Mesenchymal stem cell (in vitro differentiated cells and primary cell): ENCODE data around the gene CALML6.

Source experiments
- DNase-seq: peaks from one replicate; pipeline ENCODE4 v3.0.0-alpha.2; 2013
- H2AFZ ChIP-seq: one replicate; pipeline ENCODE4 v1.6.1; 2013; ENCODE audit warnings: low read depth, mild to moderate bottlenecking, control low read depth, inconsistent platforms, low read length, moderate library complexity
- H2AK5ac ChIP-seq: 2 replicates; pipeline ENCODE4 v1.6.1; 2013; ENCODE audit warnings: low read length, moderate library complexity, mild to moderate bottlenecking, inconsistent platforms; ENCODE audit not compliant: severe bottlenecking
- H2BK120ac ChIP-seq: one replicate; pipeline ENCODE4 v1.6.1; 2013; ENCODE audit warnings: low read depth, mild to moderate bottlenecking, inconsistent platforms, low read length, moderate library complexity
- H2BK12ac ChIP-seq, 2 experiments: one replicate each; pipeline ENCODE4 v1.6.1; 2013; ENCODE audit warnings: inconsistent platforms in 2 of 2, low read length in 2 of 2, mild to moderate bottlenecking in 2 of 2, moderate library complexity in 2 of 2, control low read depth in 1 of 2
- H2BK15ac ChIP-seq: one replicate; pipeline ENCODE4 v1.6.1; 2013; ENCODE audit warnings: mild to moderate bottlenecking, low read depth, inconsistent platforms; ENCODE audit not compliant: poor library complexity, severe bottlenecking
- H2BK5ac ChIP-seq: 2 replicates; pipeline ENCODE4 v1.6.1; 2013; ENCODE audit warnings: low read depth, mild to moderate bottlenecking, low read length, control low read depth, inconsistent platforms; ENCODE audit not compliant: poor library complexity, severe bottlenecking
- H3K14ac ChIP-seq, 2 experiments: one replicate each; pipeline ENCODE4 v1.6.1; 2013; ENCODE audit warnings: inconsistent platforms in 2 of 2, low read length in 2 of 2, control low read depth in 1 of 2, mild to moderate bottlenecking in 1 of 2, moderate library complexity in 1 of 2
- H3K18ac ChIP-seq, 2 experiments: one replicate each; pipeline ENCODE4 v1.6.1; 2013; ENCODE audit warnings: inconsistent platforms in 2 of 2, low read length in 2 of 2, control low read depth in 1 of 2, low read depth in 1 of 2, mild to moderate bottlenecking in 1 of 2
- H3K23ac ChIP-seq, 2 experiments: one replicate each; pipeline ENCODE4 v1.6.1; 2013; ENCODE audit warnings: inconsistent platforms in 2 of 2, low read length in 2 of 2, mild to moderate bottlenecking in 2 of 2, moderate library complexity in 2 of 2, control low read depth in 1 of 2
- H3K27ac ChIP-seq: 2 replicates; pipeline ENCODE4 v1.5.1; 2013; ENCODE audit warnings: mild to moderate bottlenecking, moderate library complexity, low read length, control low read depth, inconsistent platforms; ENCODE audit not compliant: poor library complexity, severe bottlenecking
- H3K27me3 ChIP-seq, 2 experiments: 2 replicates each; pipeline versions ENCODE4 v1.6.1 to v1.7.0; 2013; ENCODE audit warnings: low read length in 2 of 2, mild to moderate bottlenecking in 2 of 2, moderate library complexity in 2 of 2, control low read depth in 1 of 2, inconsistent platforms in 1 of 2; ENCODE audit not compliant: control insufficient read depth in 1 of 2, insufficient read depth in 1 of 2
- H3K36me3 ChIP-seq, 2 experiments: 2 replicates each; pipeline versions ENCODE4 v1.6.1 to v1.7.0; 2013; ENCODE audit warnings: low read length in 2 of 2, control low read depth in 1 of 2, inconsistent platforms in 1 of 2, low read depth in 1 of 2, mild to moderate bottlenecking in 1 of 2; ENCODE audit not compliant: insufficient read depth in 2 of 2, control insufficient read depth in 1 of 2
- H3K4ac ChIP-seq, 2 experiments: one replicate each; pipeline ENCODE4 v1.6.1; 2013; ENCODE audit warnings: inconsistent platforms in 2 of 2, low read length in 2 of 2, mild to moderate bottlenecking in 2 of 2, moderate library complexity in 2 of 2, control low read depth in 1 of 2, low read depth in 1 of 2
- H3K4me1 ChIP-seq: 2 replicates; pipeline ENCODE4 v1.6.1; 2013; ENCODE audit warnings: low read depth, low read length, control low read depth; ENCODE audit not compliant: control insufficient read depth, insufficient read depth
- H3K4me2 ChIP-seq: 2 replicates; pipeline ENCODE4 v1.6.1; 2013; ENCODE audit warnings: low read length, mild to moderate bottlenecking, inconsistent platforms; ENCODE audit not compliant: poor library complexity, severe bottlenecking
- H3K4me3 ChIP-seq, 2 experiments: 2 replicates each; pipeline versions ENCODE4 v1.5.1 to v1.7.0; 2013; ENCODE audit warnings: low read length in 2 of 2, mild to moderate bottlenecking in 2 of 2, control low read depth in 1 of 2, low read depth in 1 of 2; ENCODE audit not compliant: insufficient read depth in 1 of 2
- H3K79me1 ChIP-seq: replicated peaks from 2 replicates; pipeline ENCODE4 v1.6.1; 2013; ENCODE audit warnings: mild to moderate bottlenecking, control low read depth, low read length, inconsistent platforms; ENCODE audit not compliant: poor library complexity, severe bottlenecking
- H3K9ac ChIP-seq: 2 replicates; pipeline ENCODE4 v1.7.0; 2013; ENCODE audit warnings: mild to moderate bottlenecking, low read length, moderate library complexity
- H3K9me3 ChIP-seq: 2 replicates; pipeline ENCODE4 v1.7.0; 2013; ENCODE audit warnings: mild to moderate bottlenecking, low read length; ENCODE audit not compliant: control insufficient read depth
- H4K8ac ChIP-seq: one replicate; pipeline ENCODE4 v1.6.1; 2013; ENCODE audit warnings: inconsistent platforms, mild to moderate bottlenecking, low read length, moderate library complexity
- H4K91ac ChIP-seq: one replicate; pipeline ENCODE4 v1.6.1; 2013; ENCODE audit warnings: mild to moderate bottlenecking, low read length, inconsistent platforms
- WGBS: methylation state at CpG from one replicate; pipeline ENCODE4 v1.1.7; 2013; ENCODE audit warnings: mixed read lengths; 5-methylcytosine and 5-hydroxymethylcytosine counted together

CALML6 gene

DNA sequence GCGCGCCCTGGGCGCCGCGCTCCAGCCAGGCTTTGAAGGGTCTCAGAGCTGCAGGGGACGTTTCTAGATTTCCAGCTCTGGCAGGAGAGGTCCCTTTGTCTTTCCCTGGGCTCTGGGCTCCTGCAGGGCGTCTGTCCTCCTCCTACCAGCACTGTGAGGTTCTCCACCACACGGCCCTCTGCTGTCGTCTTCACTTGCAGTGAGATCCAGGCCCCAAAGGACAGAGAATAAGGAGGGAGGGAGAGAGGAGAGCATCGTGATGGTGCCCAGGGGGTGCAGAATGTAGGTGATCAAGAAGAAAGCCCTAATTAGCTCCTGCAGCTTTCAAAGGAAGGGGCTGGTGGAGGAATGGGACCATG lies 20.0 kb upstream of the CALML6 start:
- Histone ChIP-seq H3K4me2 (no peak overlapping the region), H2AK5ac (no peak overlapping the region), H2BK15ac (no peak overlapping the region), H3K27me3 (peaks cover 0 to 11% of the 10 kb centered on the region in 2 experiments), H3K4ac (no peak overlapping the region), H2AFZ (no peak overlapping the region), H2BK120ac (no peak overlapping the region), H3K14ac (no peak overlapping the region), H3K4me1 (peaks cover 33% of the 10 kb centered on the region), H3K9ac (peak overlapping the region; percentile 52), H4K8ac (no peak overlapping the region), H2BK5ac (no peak overlapping the region), H2BK12ac (no peak overlapping the region), H3K27ac (no peak overlapping the region), H3K9me3 (no peaks in the 10 kb centered on the region), H3K36me3 (peaks cover 0 to 11% of the 10 kb centered on the region in 2 experiments), H3K79me1 (peaks cover 20% of the 10 kb centered on the region), H3K18ac (no peak overlapping the region), H4K91ac (no peak overlapping the region), H3K23ac (no peak overlapping the region), H3K4me3 (peak overlapping the region in 1 of 2 experiments; percentile 55)
- 58% methylated on average over 10 of the region's 10 CpGs for WGBS
- DNase-seq = no peak

DNA sequence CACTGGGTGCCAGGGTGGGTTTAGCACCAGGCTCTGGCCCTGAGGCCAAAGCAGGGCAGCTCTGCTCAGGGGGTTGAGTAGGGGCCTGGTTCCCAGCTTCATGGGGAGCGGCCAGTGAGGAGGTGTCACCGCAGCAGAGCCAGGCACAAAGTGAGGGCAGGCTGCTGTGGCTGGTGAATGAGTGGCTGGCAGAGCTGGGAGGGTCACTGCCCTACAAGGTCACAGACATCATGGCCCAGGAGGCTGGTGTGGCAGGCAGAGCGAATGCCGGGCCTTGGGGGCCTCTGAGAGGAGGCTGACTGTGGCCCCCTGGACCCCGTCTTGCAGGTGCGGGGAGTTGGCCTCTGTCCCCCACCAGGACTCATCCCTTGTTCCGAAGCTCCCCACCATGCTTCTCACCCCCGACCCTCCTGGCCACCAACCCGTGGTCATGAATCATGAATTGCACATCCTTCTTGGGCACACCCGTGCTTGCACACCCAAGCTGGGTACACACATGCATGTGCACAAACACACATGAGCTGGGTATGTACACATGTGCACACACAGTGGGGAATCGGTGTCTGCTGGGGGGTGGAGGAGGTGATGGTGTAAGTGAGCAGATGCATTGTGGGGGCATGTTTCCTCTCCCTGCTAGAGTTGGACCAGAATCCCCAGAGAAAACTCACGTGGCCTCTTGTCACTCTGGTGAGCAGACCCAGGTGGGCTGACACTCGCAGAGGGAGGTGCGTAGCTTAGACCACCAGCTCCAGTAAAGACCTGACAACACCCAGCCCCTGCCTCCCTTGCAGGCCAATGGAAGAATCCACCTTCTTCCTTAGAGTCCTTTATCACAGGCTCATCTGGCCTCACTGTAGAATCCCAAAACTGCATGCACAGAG lies 19.4 kb upstream of the CALML6 start:
- Histone ChIP-seq H3K27ac (no peak overlapping the region), H3K9ac (no peak overlapping the region), H3K79me1 (peaks cover 20% of the 10 kb centered on the region), H3K4ac (no peak overlapping the region), H3K27me3 (peaks cover 0 to 11% of the 10 kb centered on the region in 2 experiments), H2BK5ac (no peak overlapping the region), H2BK12ac (no peak overlapping the region), H4K91ac (peak overlapping the region; percentile 12), H2BK15ac (no peak overlapping the region), H2AFZ (no peak overlapping the region), H3K36me3 (peaks cover 0 to 11% of the 10 kb centered on the region in 2 experiments), H4K8ac (no peak overlapping the region), H3K4me2 (no peak overlapping the region), H2AK5ac (no peak overlapping the region), H2BK120ac (no peak overlapping the region), H3K18ac (no peak overlapping the region), H3K4me3 (no peak overlapping the region), H3K23ac (no peak overlapping the region), H3K14ac (peak overlapping the region in 1 of 2 experiments; percentile 13), H3K4me1 (peaks cover 33% of the 10 kb centered on the region), H3K9me3 (no peaks in the 10 kb centered on the region)
- DNase-seq = no peak
- WGBS = 90% methylated on average over 14 of the region's 14 CpGs

- Histone ChIP-seq H3K79me1 (peaks cover 8% of the 10 kb centered on the region), H2AFZ (no peak overlapping the region), H3K27me3 (peaks cover 0 to 11% of the 10 kb centered on the region in 2 experiments), H2BK120ac (no peak overlapping the region), H4K91ac (peak overlapping the region; percentile 44), H2BK12ac (no peak overlapping the region), H3K4me1 (peaks cover 19% of the 10 kb centered on the region), H2AK5ac (no peak overlapping the region), H3K4me2 (no peak overlapping the region), H3K27ac (no peak overlapping the region), H3K9ac (no peak overlapping the region), H3K14ac (no peak overlapping the region), H4K8ac (no peak overlapping the region), H3K4me3 (no peak overlapping the region), H3K18ac (no peak overlapping the region), H2BK15ac (no peak overlapping the region), H3K9me3 (no peaks in the 10 kb centered on the region), H3K4ac (no peak overlapping the region), H3K23ac (no peak overlapping the region), H3K36me3 (peaks cover 0 to 3% of the 10 kb centered on the region in 2 experiments), H2BK5ac (no peak overlapping the region)
- no peak for DNase-seq
- WGBS = 88% methylated on average over 6 of the region's 6 CpGs
Observed at GRCh38 chr1:1898246-1898933, 16.7 kb upstream of the CALML6 start.

DNA sequence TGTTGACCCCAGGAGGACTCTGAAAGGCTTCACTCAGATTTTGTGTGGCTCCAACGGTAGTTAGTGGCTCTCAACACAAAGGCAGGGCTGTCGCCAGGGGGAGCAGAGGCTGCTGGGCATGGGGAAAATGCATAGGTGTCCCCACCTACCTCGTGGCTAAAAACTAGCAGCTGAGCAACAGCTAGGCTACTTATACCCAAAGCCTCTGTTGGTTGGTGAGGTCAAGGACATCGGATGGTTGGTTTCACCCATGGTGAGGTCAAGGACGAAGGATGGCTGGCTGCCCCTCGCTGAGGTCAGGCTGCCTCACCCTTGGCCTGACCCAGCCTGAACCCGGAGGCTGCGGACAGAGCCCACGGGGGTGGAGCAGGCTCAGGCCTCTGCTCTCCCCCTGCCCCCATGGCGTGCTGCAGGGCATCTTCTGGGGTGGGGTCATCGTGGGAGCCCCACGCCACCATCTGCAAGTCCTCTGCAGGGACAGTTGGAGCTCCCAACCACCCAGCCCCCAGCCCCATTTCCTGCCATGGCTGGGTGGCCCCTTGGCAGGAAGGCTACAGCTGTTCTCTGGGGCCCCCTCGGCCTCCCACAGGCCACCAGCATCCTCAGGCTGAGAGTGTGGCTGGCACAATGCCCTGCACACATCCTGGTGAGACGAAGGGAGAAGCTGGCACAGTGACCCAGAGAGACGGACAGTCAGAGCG lies 15.6 kb upstream of the CALML6 start:
- DNase-seq = no peak
- H3K23ac ChIP-seq = no peak overlapping the region
- H4K91ac ChIP-seq = no peak overlapping the region
- no peak overlapping the region for H3K4me2 ChIP-seq
- H3K36me3 ChIP-seq = no peaks in the 10 kb centered on the region
- H3K4ac ChIP-seq = no peak overlapping the region
- H3K9me3 ChIP-seq = no peaks in the 10 kb centered on the region
- H3K9ac ChIP-seq = no peak overlapping the region
- H3K27me3 ChIP-seq = peaks cover 0 to 11% of the 10 kb centered on the region in 2 experiments
- no peak overlapping the region for H3K4me3 ChIP-seq
- no peak overlapping the region for H2AK5ac ChIP-seq
- no peak overlapping the region for H2AFZ ChIP-seq
- WGBS = 75% methylated on average over 13 of the region's 16 CpGs
- no peak overlapping the region for H3K27ac ChIP-seq
- H2BK5ac ChIP-seq = no peak overlapping the region
- H3K4me1 ChIP-seq = peaks cover 13% of the 10 kb centered on the region
- no peak overlapping the region for H4K8ac ChIP-seq
- no peak overlapping the region for H2BK120ac ChIP-seq
- no peak overlapping the region for H3K18ac ChIP-seq
- peaks cover 5% of the 10 kb centered on the region for H3K79me1 ChIP-seq
- no peak overlapping the region for H2BK12ac ChIP-seq
- no peak overlapping the region for H2BK15ac ChIP-seq
- H3K14ac ChIP-seq = no peak overlapping the region
